HEK293 (cell line): ENCODE data around the gene COQ8A.

ENCODE experiments used
- CTCF ChIA-PET: fragments of 350-600 bp; formaldehyde crosslinking; extraction: SDS; loops from one replicate; lab custom pipeline; 2021; ENCODE audit warnings: antibody characterized with exemption; lab: Yijun Ruan, JAX
- POLR2A ChIA-PET: fragments of 300-600 bp; formaldehyde crosslinking; extraction: SDS; loops from one replicate; lab custom pipeline; 2020; ENCODE audit warnings: antibody characterized with exemption, inconsistent platforms; lab: Yijun Ruan, JAX
- H3K27ac ChIP-seq: fragments of 200-500 bp; sonication (Bioruptor generic); 2 replicates; pipeline ENCODE4 v1.5.1; 2014; ENCODE audit warnings: low read depth, low read length, control low read depth, inconsistent platforms; ENCODE audit errors: extremely low read depth
- H3K36me3 ChIP-seq, 2 experiments: fragments of 200-500 bp in 1 of 2; sonication (Bioruptor generic) in 1 of 2; 1 replicate in 1 of 2; 2 replicates in 1 of 2; pipeline ENCODE4 v1.5.1; 2014 to 2017; ENCODE audit warnings: inconsistent platforms in 2 of 2, low read length in 2 of 2; ENCODE audit not compliant: control insufficient read depth in 2 of 2, insufficient read depth in 1 of 2
- H3K4me1 ChIP-seq: fragments of 200-500 bp; sonication (Bioruptor generic); 2 replicates; pipeline ENCODE4 v1.5.1; 2014; ENCODE audit warnings: mild to moderate bottlenecking, low read length, inconsistent platforms; ENCODE audit not compliant: control insufficient read depth, insufficient read depth
- H3K4me3 ChIP-seq: 2 replicates; pipeline ENCODE4 v1.5.1; 2011; ENCODE audit warnings: low read depth, mild to moderate bottlenecking, control low read depth, low read length, moderate library complexity
- H3K9me3 ChIP-seq: fragments of 200-500 bp; sonication (Bioruptor generic); 2 replicates; pipeline ENCODE4 v1.5.1; 2014; ENCODE audit warnings: low read depth, low read length, inconsistent platforms; ENCODE audit not compliant: control insufficient read depth, insufficient read depth
- KLF8 ChIP-seq: fragments of 450-650 bp; formaldehyde crosslinking; IDR thresholded peaks from 2 replicates; pipeline ENCODE4 v1.5.1; 2016; ENCODE audit warnings: missing biosample characterization, missing genetic modification characterization
- RBAK ChIP-seq: fragments of 450-650 bp; formaldehyde crosslinking; IDR thresholded peaks from 2 replicates; pipeline ENCODE4 v1.5.1; 2016; ENCODE audit warnings: missing biosample characterization, missing genetic modification characterization
- ZFP37 ChIP-seq: fragments of 450-650 bp; formaldehyde crosslinking; IDR thresholded peaks from 2 replicates; pipeline ENCODE4 v1.5.1; 2016; ENCODE audit warnings: missing biosample characterization, missing genetic modification characterization
- ZNF133 ChIP-seq: fragments of 450-650 bp; formaldehyde crosslinking; IDR thresholded peaks from 2 replicates; pipeline ENCODE4 v1.5.1; 2016; ENCODE audit warnings: missing biosample characterization, missing genetic modification characterization
- ZNF175 ChIP-seq: fragments of 450-650 bp; formaldehyde crosslinking; IDR thresholded peaks from 2 replicates; pipeline ENCODE4 v1.5.1; 2016; ENCODE audit warnings: missing biosample characterization, missing genetic modification characterization
- ZNF19 ChIP-seq: fragments of 450-650 bp; formaldehyde crosslinking; IDR thresholded peaks from 2 replicates; pipeline ENCODE4; 2016; ENCODE audit warnings: missing biosample characterization, missing genetic modification characterization, low read depth
- ZNF433 ChIP-seq: fragments of 450-650 bp; formaldehyde crosslinking; IDR thresholded peaks from 2 replicates; pipeline ENCODE4 v1.5.1; 2016; ENCODE audit warnings: missing biosample characterization, missing genetic modification characterization, low read depth
- ZNF544 ChIP-seq: fragments of 450-650 bp; formaldehyde crosslinking; IDR thresholded peaks from 2 replicates; pipeline ENCODE4 v1.5.0; 2017; ENCODE audit warnings: missing biosample characterization, missing genetic modification characterization
- ZNF629 ChIP-seq: fragments of 450-650 bp; formaldehyde crosslinking; IDR thresholded peaks from 2 replicates; pipeline ENCODE4 v1.5.1; 2017; ENCODE audit warnings: missing biosample characterization, missing genetic modification characterization
- ZNF660 ChIP-seq: fragments of 450-650 bp; IDR thresholded peaks from 2 replicates; pipeline ENCODE4 v1.5.1; 2018; ENCODE audit warnings: missing biosample characterization, mild to moderate bottlenecking, missing genetic modification characterization
- ZNF701 ChIP-seq: fragments of 450-650 bp; formaldehyde crosslinking; IDR thresholded peaks from 2 replicates; pipeline ENCODE4 v1.5.1; 2016; ENCODE audit warnings: missing biosample characterization, missing genetic modification characterization
- ZNF76 ChIP-seq: fragments of 450-650 bp; formaldehyde crosslinking; IDR thresholded peaks from 2 replicates; pipeline ENCODE4; 2016; ENCODE audit warnings: low read depth, missing biosample characterization, missing genetic modification characterization, borderline replicate concordance
- ZNF791 ChIP-seq: fragments of 450-650 bp; formaldehyde crosslinking; IDR thresholded peaks from 2 replicates; pipeline ENCODE4 v1.5.1; 2016; ENCODE audit warnings: missing biosample characterization, missing genetic modification characterization
- ZSCAN30 ChIP-seq: fragments of 450-650 bp; IDR thresholded peaks from 2 replicates; pipeline ENCODE4 v1.5.1; 2018; ENCODE audit warnings: missing biosample characterization, mild to moderate bottlenecking, missing genetic modification characterization, moderate library complexity
- TF ChIP-seq, protein P1 (sequence below): fragments of 450-650 bp; formaldehyde crosslinking; IDR thresholded peaks from 2 replicates; pipeline ENCODE4 v1.5.1; 2016; ENCODE audit warnings: missing biosample characterization, missing genetic modification characterization
- TF ChIP-seq, protein P2 (sequence below): fragments of 450-650 bp; IDR thresholded peaks from 2 replicates; pipeline ENCODE4 v1.5.1; 2018; ENCODE audit warnings: missing biosample characterization, mild to moderate bottlenecking, missing genetic modification characterization
- TF ChIP-seq, protein P3 (sequence below): fragments of 450-650 bp; formaldehyde crosslinking; IDR thresholded peaks from 2 replicates; pipeline ENCODE4 v1.5.1; 2017; ENCODE audit warnings: missing biosample characterization, missing genetic modification characterization
- TF ChIP-seq, protein P4 (sequence below): fragments of 450-650 bp; formaldehyde crosslinking; IDR thresholded peaks from 2 replicates; pipeline ENCODE4 v1.5.1; 2016; ENCODE audit warnings: missing biosample characterization, missing genetic modification characterization
- TF ChIP-seq, protein P5 (sequence below): fragments of 450-650 bp; formaldehyde crosslinking; IDR thresholded peaks from 2 replicates; pipeline ENCODE4 v1.5.1; 2016; ENCODE audit warnings: missing biosample characterization, missing genetic modification characterization
- TF ChIP-seq, protein P6 (sequence below): fragments of 450-650 bp; formaldehyde crosslinking; IDR thresholded peaks from 2 replicates; pipeline ENCODE4 v1.5.0; 2017; ENCODE audit warnings: missing biosample characterization, missing genetic modification characterization, borderline replicate concordance
- TF ChIP-seq, protein P7 (sequence below): fragments of 450-650 bp; formaldehyde crosslinking; IDR thresholded peaks from 2 replicates; pipeline ENCODE4 v1.5.1; 2016; ENCODE audit warnings: missing biosample characterization, missing genetic modification characterization

COQ8A gene

DNA sequence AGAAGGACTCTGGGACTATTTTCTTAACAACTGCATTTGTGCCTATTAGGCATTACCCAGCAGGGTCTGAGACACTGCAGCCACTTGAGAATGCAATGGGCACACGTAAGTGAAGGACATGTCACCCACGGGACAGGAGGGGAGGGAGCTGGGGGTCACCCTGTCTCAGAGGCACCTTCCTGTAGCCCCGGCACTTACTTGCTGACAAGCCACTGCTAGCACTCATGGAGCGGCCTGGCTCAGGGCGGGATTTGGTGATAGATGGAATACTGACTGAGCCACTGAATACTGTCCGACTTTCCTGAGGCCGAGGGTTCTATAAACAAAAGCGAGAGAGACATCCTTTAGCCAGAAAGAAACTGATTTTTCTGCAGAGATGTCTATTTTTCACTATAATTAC, 64.7 kb downstream of the COQ8A start:
- ChIA-PET POLR2A (no interaction called here), CTCF (no interaction called here)
- Histone ChIP-seq H3K27ac (no peak overlapping the region), H3K4me3 (no peak overlapping the region), H3K9me3 (no peaks in the 10 kb centered on the region), H3K4me1 (no peaks in the 10 kb centered on the region), H3K36me3 (peaks cover 0 to 4% of the 10 kb centered on the region in 2 experiments)
- TF ChIP-seq ZFP37 (tag by site-specific recombination) (no peak), ZNF701 (no peak), ZNF133 (tag by site-specific recombination) (no peak), RBAK (tag by site-specific recombination) (no peak), ZNF629 (tag by site-specific recombination) (no peak), ZNF433 (tag by site-specific recombination) (no peak)

DNA sequence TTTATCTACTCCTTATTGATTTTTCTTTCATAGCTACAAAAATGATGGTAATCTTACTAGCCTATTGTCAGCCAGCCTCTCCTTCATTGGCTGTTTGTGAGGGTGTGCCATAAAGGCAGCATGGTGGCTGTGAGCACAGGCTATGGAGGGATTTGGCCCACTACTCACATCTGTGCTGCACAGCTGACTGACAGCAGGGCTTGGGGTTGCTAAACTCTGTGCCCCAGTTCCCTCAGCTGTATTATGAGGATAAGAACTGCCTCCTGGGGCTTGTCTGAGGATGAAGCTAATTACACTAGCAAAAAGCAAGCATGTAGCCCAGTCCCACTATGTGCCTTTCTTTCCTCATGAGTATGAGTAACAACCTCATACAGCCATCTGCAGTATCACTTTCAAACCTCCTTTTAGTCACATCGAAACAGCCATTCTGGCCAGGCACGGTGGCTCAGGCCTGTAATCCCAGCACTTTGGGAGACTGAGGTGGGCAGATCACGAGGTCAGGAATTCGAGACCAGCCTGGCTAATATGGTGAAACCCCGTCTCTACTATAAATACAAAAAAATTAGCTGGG, 66.2 kb downstream of the COQ8A start:
- TF ChIP-seq, protein P1, sequence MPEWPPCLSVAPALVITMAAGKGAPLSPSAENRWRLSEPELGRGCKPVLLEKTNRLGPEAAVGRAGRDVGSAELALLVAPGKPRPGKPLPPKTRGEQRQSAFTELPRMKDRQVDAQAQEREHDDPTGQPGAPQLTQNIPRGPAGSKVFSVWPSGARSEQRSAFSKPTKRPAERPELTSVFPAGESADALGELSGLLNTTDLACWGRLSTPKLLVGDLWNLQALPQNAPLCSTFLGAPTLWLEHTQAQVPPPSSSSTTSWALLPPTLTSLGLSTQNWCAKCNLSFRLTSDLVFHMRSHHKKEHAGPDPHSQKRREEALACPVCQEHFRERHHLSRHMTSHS (tag by site-specific recombination): no peak
- TF ChIP-seq, protein P2, sequence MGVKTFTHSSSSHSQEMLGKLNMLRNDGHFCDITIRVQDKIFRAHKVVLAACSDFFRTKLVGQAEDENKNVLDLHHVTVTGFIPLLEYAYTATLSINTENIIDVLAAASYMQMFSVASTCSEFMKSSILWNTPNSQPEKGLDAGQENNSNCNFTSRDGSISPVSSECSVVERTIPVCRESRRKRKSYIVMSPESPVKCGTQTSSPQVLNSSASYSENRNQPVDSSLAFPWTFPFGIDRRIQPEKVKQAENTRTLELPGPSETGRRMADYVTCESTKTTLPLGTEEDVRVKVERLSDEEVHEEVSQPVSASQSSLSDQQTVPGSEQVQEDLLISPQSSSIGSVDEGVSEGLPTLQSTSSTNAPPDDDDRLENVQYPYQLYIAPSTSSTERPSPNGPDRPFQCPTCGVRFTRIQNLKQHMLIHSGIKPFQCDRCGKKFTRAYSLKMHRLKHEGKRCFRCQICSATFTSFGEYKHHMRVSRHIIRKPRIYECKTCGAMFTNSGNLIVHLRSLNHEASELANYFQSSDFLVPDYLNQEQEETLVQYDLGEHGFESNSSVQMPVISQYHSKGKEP: no peak
- TF ChIP-seq ZNF19 (tag by site-specific recombination) (no peak), ZSCAN30 (tag by site-specific recombination) (no peak), ZNF660 (tag by site-specific recombination) (no peak), KLF8 (tag by site-specific recombination) (no peak), ZNF544 (no peak), ZNF76 (tag by site-specific recombination) (no peak), ZNF175 (tag by site-specific recombination) (no peak), ZNF791 (tag by site-specific recombination) (no peak)
- TF ChIP-seq, protein P3, sequence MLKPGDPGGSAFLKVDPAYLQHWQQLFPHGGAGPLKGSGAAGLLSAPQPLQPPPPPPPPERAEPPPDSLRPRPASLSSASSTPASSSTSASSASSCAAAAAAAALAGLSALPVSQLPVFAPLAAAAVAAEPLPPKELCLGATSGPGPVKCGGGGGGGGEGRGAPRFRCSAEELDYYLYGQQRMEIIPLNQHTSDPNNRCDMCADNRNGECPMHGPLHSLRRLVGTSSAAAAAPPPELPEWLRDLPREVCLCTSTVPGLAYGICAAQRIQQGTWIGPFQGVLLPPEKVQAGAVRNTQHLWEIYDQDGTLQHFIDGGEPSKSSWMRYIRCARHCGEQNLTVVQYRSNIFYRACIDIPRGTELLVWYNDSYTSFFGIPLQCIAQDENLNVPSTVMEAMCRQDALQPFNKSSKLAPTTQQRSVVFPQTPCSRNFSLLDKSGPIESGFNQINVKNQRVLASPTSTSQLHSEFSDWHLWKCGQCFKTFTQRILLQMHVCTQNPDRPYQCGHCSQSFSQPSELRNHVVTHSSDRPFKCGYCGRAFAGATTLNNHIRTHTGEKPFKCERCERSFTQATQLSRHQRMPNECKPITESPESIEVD (tag by site-specific recombination): no peak
- TF ChIP-seq, protein P4, sequence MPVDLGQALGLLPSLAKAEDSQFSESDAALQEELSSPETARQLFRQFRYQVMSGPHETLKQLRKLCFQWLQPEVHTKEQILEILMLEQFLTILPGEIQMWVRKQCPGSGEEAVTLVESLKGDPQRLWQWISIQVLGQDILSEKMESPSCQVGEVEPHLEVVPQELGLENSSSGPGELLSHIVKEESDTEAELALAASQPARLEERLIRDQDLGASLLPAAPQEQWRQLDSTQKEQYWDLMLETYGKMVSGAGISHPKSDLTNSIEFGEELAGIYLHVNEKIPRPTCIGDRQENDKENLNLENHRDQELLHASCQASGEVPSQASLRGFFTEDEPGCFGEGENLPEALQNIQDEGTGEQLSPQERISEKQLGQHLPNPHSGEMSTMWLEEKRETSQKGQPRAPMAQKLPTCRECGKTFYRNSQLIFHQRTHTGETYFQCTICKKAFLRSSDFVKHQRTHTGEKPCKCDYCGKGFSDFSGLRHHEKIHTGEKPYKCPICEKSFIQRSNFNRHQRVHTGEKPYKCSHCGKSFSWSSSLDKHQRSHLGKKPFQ (tag by site-specific recombination): no peak
- TF ChIP-seq, protein P5, sequence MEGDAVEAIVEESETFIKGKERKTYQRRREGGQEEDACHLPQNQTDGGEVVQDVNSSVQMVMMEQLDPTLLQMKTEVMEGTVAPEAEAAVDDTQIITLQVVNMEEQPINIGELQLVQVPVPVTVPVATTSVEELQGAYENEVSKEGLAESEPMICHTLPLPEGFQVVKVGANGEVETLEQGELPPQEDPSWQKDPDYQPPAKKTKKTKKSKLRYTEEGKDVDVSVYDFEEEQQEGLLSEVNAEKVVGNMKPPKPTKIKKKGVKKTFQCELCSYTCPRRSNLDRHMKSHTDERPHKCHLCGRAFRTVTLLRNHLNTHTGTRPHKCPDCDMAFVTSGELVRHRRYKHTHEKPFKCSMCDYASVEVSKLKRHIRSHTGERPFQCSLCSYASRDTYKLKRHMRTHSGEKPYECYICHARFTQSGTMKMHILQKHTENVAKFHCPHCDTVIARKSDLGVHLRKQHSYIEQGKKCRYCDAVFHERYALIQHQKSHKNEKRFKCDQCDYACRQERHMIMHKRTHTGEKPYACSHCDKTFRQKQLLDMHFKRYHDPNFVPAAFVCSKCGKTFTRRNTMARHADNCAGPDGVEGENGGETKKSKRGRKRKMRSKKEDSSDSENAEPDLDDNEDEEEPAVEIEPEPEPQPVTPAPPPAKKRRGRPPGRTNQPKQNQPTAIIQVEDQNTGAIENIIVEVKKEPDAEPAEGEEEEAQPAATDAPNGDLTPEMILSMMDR (tag by site-specific recombination): no peak
- TF ChIP-seq, protein P6, sequence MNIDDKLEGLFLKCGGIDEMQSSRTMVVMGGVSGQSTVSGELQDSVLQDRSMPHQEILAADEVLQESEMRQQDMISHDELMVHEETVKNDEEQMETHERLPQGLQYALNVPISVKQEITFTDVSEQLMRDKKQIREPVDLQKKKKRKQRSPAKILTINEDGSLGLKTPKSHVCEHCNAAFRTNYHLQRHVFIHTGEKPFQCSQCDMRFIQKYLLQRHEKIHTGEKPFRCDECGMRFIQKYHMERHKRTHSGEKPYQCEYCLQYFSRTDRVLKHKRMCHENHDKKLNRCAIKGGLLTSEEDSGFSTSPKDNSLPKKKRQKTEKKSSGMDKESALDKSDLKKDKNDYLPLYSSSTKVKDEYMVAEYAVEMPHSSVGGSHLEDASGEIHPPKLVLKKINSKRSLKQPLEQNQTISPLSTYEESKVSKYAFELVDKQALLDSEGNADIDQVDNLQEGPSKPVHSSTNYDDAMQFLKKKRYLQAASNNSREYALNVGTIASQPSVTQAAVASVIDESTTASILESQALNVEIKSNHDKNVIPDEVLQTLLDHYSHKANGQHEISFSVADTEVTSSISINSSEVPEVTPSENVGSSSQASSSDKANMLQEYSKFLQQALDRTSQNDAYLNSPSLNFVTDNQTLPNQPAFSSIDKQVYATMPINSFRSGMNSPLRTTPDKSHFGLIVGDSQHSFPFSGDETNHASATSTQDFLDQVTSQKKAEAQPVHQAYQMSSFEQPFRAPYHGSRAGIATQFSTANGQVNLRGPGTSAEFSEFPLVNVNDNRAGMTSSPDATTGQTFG (tag by site-specific recombination): no peak
- TF ChIP-seq, protein P7, sequence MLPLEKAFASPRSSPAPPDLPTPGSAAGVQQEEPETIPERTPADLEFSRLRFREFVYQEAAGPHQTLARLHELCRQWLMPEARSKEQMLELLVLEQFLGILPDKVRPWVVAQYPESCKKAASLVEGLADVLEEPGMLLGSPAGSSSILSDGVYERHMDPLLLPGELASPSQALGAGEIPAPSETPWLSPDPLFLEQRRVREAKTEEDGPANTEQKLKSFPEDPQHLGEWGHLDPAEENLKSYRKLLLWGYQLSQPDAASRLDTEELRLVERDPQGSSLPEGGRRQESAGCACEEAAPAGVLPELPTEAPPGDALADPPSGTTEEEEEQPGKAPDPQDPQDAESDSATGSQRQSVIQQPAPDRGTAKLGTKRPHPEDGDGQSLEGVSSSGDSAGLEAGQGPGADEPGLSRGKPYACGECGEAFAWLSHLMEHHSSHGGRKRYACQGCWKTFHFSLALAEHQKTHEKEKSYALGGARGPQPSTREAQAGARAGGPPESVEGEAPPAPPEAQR (tag by site-specific recombination): no peak
- H3K36me3 ChIP-seq: peaks cover 0 to 9% of the 10 kb centered on the region in 2 experiments
- CTCF ChIA-PET: no interaction called here
- no peaks in the 10 kb centered on the region for H3K9me3 ChIP-seq
- H3K4me3 ChIP-seq: no peak overlapping the region
- no peak overlapping the region for H3K27ac ChIP-seq
- H3K4me1 ChIP-seq: no peaks in the 10 kb centered on the region
- POLR2A ChIA-PET: no interaction called here
